GM19099 (cell line): ENCODE results near the gene COLQ.

Experiments used
- POLR2A ChIP-seq: IDR thresholded peaks from 3 replicates; pipeline ENCODE4 v1.6.1; 2011; ENCODE audit warnings: low read depth; ENCODE audit not compliant: insufficient read length; ENCODE audit errors: extremely low read depth

Gene COLQ

DNA sequence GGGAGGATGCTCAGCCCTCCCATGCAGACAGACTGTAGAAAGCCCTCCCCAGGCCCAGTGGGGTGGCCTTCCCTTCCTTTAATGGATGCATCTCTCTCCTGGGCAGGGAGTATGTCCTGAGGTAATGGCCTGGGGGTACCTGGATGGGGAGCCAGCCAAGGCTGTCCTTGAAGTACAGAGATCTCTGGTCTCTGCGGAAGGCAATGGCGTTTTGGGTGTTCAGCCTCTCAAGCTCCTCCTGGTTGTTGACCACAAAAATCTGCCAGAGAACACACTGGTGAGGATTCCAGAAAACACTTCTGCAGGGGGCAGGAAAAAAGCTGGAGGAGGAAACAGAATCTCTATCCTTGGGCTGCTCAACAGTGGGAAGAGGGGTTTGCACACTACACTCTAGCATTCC, 65.2 kb downstream of the COLQ start:
- TF ChIP-seq POLR2A, result no peak

DNA sequence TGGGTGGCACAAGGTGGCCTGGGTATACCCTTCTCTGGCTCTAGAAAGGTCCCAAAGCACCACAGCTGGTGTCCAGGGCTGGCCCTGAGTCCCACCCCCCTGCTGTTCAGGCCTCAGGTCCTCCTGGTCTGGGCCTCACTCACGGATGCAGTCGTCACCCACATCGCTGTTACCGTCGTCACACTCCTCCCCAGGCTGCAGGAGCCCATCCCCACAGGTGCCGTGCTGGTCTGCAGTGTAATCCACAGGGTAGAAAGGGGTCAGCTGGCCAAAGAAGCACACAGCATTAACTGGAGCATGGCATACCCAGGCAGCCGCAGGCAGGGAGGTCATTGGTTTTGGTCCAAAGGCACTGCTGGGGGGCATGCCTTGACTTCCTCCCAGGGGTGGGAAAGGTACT, 65.8 kb downstream of the COLQ start:
- TF ChIP-seq POLR2A, result no peak

GRCh38 chr3:15454965-15455364, 66.5 kb downstream of the COLQ start:
- TF ChIP-seq POLR2A, result no peak

DNA sequence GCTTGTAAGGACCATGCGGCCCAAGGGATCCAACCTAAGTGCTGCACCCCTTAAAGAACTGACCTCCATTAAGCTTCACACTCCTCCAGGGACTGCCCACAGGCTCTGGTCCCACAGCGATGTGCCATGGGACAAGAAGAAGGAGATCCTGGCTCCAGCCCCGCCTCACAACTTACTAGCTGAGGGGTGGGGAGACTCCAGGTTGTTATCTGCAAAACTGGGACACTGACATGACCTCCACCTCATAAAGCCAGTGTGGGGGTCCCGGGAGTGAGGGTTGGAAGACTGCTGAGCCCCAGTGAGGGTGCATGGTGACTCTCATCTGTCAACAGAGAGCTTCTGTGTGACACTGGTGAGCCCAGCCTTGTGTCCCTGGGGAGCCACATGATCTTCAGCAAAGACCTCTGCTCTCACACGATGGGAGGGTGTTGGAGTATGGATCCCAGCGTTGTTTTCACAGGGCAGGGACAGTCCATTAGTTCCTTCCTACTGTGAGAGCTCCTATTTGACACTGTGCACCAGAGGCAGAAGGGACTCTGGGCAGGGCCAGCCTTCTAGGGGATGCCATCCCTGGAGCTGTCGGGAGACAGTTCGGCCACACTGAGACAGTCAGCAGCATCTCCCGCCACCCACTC, 67.4 kb downstream of the COLQ start:
- no peak for TF ChIP-seq POLR2A

DNA sequence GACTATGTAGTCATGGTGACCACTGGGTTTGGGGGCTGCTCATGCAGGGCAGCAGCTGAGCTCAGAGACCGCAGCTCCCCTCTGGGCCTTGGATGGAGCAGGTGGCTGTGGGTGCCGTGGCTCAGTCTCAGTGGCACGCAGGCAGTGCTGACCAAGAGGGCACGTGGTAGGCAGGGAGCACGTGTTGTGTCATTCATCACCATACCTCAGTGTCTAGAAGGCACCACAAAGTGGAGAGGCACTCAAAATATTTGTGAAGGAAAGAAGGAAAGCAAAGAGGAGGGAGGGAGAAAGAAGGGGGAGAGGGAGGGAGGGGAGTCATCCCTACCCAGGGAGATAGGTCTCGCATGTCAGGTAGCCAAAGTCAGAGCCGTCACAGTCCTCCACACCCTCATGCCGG, 68.0 kb downstream of the COLQ start:
- TF ChIP-seq POLR2A, result no peak

- TF ChIP-seq POLR2A, result no peak
These were observed 68.5 kb downstream of the COLQ start for GRCh38 chr3:15452961-15453360.

DNA sequence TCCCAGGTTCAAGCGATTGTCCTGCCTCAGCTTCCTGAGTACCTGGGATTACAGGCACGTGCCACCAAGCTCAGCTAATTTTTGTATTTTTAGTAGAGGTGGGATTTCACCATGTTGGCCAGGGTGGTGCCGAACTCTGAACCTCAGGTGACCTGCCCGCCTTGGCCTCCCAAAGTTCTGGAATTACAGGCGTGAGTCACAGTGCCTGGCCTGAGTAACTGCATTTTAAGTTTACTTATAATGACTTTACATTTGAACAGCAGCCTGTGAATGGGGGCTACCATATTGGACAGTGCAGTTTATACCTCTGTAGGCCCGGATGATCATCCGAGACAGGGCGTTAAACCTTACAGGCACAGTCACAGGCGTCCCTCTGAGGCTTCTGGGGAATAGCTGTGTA, 69.3 kb downstream of the COLQ start:
- no peak for TF ChIP-seq POLR2A

DNA sequence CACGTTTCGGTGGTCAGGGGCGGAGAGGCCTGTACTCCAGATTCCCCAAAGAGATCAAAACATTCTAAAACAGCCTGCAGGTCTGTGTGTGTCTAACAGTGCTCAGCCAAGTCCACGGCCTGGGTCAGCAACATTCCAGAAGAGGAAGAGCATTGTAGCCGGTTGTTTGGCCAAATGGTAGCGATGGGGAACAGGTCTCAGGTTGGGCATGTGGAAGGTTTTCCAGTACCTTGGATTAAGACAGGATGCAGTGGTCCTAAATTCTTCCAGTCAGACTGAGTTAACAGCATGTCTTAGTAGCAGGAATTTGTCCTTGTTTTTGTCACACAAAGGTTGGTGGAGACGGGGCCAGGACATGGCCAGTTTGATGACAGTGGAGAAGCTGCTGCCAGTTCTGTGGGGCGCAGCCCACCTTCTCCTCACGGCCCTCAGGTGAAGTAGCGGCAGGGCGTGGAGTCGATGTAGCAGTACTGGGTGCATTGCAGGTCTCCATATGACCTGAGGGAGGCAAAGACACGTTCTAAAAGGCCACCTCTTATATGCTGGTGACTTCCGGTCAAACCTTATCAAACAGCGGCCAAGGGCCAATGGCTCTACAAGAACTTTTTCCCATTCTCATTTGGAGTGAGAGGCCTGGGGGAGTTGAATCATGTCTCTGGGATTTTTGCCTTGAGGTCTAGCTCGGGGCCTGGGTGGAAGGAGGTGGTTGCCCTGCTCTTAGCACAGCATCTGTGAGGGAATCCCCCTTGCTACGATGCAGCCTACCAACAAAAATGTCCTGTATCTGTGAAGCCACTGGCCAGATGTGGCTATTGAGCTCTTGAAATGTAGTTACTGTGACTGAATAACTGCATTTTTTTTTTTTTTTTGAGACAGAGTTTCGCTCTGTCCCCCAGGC, 70.0 kb downstream of the COLQ start:
- no peak for TF ChIP-seq POLR2A

DNA sequence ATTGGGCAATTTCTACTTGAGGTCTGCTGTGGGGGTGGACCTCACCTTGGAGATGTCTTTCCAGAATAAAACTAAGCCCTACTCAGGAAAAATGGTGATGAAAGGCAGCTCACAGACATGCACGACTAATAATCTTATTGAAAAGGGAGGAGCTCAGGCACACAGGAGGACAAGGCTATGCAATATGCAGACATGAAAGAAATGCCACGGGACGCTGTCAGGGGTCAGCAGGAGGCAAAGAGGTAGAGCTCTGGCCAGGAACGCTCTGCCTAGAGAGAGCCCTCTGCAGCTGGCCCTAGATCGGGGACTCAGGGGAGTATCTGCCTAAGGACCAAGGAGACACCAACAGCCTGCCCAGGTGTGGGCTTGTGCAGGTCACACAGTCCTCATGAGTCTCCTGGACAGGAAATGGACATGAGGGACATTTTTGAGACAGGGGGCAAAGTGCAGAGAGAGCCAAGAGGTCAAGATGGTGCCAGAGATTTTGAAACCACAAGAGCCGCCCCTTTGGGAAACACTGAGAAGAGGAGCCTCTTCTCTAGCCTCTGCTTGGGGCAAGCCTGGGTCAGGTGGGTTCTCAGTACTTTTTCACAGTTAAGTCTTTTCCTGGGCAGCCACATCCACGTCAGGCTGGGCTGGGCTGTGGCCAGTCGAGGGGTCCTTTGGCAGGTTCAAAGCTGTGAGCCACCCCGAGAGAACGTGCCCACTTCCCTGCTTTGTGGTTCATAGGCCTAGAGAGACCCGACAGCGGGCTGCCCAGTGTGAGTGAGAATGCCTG, 70.9 kb downstream of the COLQ start:
- TF ChIP-seq POLR2A, result no peak

DNA sequence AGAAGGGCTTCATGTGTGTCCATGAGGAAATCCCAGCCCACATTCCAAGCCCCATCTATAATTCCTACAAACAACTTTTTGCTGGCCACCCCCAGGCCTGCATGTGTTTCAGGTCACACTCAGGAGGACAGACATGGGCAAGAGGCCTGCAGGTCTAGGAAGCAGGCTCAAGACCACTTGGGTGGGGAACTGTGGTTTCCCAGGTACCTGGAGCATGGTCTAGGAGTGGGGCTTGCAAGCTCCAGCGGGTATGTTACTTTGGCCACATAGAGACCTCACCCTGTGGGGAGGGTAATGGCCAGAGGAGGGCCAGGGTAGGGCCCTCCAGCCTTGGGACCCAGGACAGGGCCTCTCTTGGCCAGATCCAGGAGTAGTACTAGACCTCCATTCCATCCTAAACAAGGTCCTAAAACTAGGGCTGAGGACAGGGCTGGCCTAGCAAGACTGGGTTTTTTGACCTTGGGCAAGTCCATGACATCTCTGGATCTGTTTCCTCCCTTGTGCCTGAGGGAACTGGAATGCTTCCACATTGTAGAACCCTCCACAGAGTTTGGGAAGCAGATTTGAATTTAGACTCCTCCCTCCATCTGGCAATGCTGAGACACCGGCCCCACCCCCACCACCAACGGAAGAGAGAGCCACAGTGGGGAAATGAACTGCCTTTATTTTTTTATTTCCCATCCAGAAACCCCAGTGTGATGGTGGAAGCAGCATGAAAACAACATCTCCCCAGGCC, 71.8 kb downstream of the COLQ start:
- no peak for TF ChIP-seq POLR2A

- TF ChIP-seq POLR2A, result no peak
These were observed 77.5 kb downstream of the COLQ start for GRCh38 chr3:15443826-15444524.

DNA sequence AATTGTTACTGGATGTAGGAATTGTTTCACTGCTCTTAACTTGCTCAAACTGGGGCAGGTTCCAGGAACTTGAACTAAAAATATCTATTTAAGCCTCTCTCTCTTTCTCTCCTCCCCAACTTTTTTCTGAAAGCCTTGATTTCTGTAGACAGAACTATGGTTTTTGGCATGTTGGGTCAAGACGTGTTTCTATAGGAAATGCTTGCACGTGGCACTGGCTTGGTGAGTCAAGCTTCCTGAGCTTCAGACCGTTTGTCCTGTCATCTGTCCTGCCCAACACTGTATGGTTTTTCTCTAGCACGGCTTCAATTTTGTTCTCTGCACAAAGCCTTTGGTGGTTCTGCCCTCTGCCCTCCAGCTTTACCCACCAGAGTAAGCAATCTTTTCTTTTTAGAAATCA, 80.6 kb downstream of the COLQ start:
- TF ChIP-seq POLR2A, result no peak

- TF ChIP-seq POLR2A, result no peak
These were observed 82.0 kb downstream of the COLQ start for GRCh38 chr3:15439476-15439875.

DNA sequence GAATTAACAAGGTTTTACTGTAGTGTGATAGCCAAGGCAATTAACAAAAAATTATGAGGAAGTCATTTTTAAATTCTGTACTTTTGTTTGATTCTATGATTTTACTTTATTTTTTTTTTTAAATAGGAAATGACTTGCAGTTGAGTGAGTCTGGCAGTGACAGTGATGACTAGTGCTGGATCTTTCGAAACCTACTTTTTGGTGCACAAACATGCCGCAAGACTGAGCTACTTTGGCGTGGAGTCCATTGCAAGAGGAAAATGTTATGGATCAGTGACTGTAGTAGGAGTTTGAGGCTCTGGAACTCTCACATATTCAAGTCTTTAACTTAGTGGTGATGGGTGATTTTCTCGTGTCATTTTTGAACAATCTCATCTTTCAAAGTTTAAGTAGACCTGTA, 82.5 kb downstream of the COLQ start:
- TF ChIP-seq POLR2A, result no peak
